ENCODE measurements around the gene POU6F2.
"Not testable (repeated sequence)": the region's sequence is repeated elsewhere in the genome, so short reads cannot be mapped to it uniquely, and the experiment has no call there.

POU6F2 gene

GRCh38 chr7:38992203-38992602 is 14.5 kb downstream of the POU6F2 start:
- no peak for DNase-seq (ENCODE audit: low read depth)

DNA sequence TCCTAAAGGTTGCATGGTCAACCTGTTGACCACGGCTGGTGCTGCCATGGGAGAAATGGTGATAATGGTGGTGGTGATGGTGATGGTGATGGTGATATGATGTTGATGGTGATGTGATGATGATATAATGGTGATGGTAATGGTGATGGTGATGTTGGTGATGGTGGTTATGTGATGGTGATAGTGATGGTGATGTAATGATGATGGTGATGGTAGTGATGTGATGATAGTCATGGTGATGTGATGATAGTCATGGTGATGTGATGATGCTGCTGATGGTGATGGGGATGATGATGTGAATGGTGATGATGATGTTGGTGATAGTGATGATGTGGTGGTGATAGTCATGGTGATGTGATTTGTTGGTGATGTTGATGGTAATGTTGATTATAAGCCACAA is 23.9 kb downstream of the POU6F2 start:
- DNase-seq (ENCODE audit: low read depth) = no peak

- no peak for DNase-seq (ENCODE audit: low read depth)
Observed at GRCh38 chr7:39002755-39003154, 25.0 kb downstream of the POU6F2 start.

- DNase-seq (ENCODE audit: low read depth) = no peak
Observed at GRCh38 chr7:39005036-39005435, 27.3 kb downstream of the POU6F2 start.

- no peak for DNase-seq (ENCODE audit: low read depth)
Observed at GRCh38 chr7:39005461-39005860, 27.8 kb downstream of the POU6F2 start.

- DNase-seq (ENCODE audit: low read depth) = not testable (repeated sequence)
Observed at GRCh38 chr7:39013049-39013939, 35.6 kb downstream of the POU6F2 start.

GRCh38 chr7:39016609-39017008 is 38.9 kb downstream of the POU6F2 start:
- DNase-seq (ENCODE audit: low read depth) = no peak

- no peak for DNase-seq (ENCODE audit: low read depth)
Observed at GRCh38 chr7:39017369-39017915, 39.7 kb downstream of the POU6F2 start.

DNA sequence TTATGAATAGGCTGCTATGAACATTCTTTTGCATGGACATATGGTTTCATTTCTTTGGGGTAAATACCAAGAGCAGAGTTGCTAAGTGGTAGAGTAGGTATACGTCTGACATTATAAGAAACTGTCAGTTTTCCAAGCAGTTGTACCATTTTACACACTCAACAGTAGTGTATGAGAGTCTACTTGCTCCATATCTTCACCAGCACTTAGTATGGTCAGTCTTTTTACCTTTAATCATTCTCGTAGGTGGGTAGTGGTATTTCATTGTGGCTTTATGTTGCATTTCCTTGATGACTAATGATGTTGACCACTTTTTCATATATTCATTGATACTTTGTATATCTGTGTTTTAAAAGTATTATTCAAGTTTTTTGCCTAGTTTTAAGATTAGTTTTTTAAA is 45.1 kb downstream of the POU6F2 start:
- DNase-seq (ENCODE audit: low read depth) = no peak

- DNase-seq (ENCODE audit: low read depth) = no peak
Observed at GRCh38 chr7:39027491-39027890, 49.8 kb downstream of the POU6F2 start.

DNA sequence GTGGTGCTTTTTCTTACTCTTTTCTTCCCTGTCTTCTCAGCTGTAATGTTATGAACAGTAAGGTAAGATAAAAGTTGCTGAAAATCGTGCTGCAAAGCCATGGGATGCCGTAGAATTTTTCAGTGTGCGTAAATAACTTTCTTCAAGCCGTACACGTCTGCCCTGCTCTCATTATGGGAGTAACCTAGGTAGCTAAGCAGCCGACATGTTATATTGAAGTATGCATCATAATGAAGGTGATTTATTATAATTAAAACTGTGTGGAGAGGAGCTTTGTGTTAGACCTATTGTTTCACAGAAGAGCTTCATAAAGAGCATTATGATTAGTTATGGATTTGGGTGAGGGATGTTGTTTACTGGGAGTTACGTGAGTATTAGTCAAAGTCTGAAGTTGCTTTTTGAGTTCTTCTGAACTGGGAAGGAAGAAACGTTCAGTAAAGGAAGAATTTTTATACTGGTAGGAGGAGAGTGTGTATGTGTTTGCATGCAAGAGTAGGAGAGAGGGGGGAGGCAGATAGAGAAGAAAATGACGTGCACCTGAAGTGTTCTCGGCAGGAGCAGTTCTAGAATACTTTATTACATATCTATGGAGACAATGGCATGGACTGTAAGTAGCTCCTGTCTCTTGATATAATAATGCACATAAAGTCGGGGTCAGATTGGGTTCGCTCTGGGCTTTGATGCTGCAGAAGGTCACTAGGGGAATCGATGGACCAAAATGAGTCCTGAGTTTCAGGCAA is 56.3 kb downstream of the POU6F2 start:
- no peak for DNase-seq (ENCODE audit: low read depth)

DNA sequence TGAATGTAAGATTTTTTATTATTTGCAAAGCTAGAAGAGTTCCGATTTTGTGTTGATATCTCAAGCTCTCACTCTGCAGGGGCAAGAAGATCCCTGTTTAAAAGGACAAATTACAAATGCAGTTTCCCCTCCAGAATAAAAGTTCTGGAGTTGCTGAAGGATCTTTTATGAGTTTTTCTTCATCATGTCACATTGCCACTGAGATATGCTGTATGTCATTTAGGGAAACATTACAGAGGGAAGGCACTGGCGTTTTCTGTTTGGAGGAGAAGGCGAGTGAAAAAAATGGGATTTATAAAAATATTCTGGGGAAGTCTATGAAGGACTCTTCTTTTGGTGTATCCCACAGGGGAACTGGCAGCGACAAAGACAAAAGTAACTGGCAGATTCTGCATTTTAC is 57.4 kb downstream of the POU6F2 start:
- no peak for DNase-seq (ENCODE audit: low read depth)

- no peak for DNase-seq (ENCODE audit: low read depth)
Observed at GRCh38 chr7:39035903-39036302, 58.2 kb downstream of the POU6F2 start.

GRCh38 chr7:39042670-39043069 is 65.0 kb downstream of the POU6F2 start:
- no peak for DNase-seq (ENCODE audit: low read depth)

GRCh38 chr7:39043531-39043930 is 65.8 kb downstream of the POU6F2 start:
- DNase-seq (ENCODE audit: low read depth) = no peak

GRCh38 chr7:39044489-39044888 is 66.8 kb downstream of the POU6F2 start:
- no peak for DNase-seq (ENCODE audit: low read depth)

DNA sequence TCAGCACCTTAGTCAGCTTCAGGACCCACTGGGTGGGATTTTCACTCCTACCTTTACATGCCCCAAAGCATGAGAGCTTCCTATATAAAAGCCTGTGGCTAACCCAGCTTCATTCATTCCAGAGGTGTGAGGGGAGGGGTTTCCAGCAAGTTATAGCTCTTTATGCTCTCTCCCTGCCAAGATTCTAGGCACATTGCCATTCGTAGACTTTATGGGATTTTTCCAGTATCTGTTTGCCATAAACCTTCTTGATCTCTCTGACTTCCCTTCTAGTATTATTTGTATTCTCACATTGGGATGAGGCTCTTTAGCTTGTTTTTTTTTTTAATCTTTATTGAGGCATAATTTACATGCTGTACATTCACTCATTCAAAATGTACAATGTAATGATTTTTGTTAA is 67.5 kb downstream of the POU6F2 start:
- no peak for DNase-seq (ENCODE audit: low read depth)

DNA sequence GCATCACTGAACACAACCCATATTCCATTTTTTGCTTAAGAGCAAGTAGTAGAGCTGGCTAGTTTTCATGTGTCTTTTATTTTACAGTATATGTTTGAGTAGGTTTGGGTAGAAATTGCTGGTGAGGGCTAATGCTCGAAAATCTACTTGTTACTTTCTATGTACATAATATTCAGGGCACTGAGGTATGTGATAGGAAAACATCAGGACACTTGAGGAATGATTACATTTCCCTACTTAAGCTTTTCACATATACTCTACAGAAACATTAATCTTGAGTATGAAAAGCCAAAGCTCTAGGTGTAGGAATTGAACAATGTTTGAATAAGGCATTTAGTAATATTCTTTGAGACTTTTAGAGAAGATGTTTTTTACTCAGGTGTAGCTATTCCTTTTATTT is 73.6 kb downstream of the POU6F2 start:
- no peak for DNase-seq (ENCODE audit: low read depth)

GRCh38 chr7:39051707-39052106 is 74.0 kb downstream of the POU6F2 start:
- DNase-seq (ENCODE audit: low read depth) = no peak

DNA sequence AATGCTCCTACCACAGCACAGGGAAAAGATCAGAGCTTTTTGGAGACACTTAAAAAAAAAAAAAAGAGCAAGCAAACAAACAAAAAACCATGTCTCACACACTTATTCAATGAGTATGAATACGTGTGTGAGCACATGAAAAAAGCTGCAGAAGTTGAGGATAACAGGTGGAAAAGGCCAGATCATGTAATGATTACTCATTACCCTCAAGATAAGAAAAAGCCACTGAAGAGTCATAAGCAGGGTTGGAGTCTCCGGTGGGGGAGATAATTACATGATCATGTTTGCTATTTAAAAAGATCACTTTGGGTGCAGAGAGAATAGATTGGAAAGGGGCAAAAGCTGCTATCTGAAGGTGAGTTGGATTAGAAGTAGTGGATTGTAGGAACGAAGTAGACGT is 77.0 kb downstream of the POU6F2 start:
- DNase-seq (ENCODE audit: low read depth) = no peak

DNA sequence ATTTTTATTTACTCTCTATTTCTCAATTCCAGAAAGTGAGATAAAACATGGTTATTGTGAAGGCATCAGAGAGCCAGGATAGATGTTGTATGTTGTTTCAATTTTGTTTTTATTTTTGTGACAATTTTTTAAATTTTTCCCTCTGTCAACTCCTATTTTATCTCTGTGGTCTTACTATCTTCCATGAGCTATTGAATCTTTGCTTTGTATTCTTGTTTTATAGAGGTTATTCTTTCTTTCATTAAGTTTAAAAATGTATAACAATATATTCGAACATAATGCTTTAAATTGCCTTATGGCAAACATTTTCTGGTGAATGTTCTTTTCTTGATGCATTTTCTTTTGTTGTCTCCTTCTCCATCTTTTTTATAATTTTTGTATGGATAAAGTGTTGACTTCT is 78.4 kb downstream of the POU6F2 start:
- DNase-seq (ENCODE audit: low read depth) = no peak

DNA sequence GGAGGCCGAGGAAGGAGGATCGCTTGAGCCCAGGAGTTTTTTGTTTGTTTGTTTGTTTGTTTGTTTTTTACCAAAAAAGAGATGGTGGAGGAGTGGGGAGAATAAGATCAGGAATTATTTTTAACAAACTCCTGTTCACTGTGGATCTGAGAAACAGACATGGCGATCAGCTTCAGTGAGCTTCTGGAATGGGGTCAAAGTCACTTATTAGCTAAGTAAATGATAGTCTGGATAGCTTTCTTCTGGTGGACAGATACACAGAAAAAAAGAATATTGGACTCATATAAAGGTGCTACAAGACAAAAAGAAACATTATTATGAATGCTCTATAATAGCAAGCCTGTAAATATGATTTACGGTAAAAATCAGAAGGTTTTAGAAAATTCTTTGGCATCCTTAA is 85.1 kb downstream of the POU6F2 start:
- DNase-seq (ENCODE audit: low read depth) = no peak

DNA sequence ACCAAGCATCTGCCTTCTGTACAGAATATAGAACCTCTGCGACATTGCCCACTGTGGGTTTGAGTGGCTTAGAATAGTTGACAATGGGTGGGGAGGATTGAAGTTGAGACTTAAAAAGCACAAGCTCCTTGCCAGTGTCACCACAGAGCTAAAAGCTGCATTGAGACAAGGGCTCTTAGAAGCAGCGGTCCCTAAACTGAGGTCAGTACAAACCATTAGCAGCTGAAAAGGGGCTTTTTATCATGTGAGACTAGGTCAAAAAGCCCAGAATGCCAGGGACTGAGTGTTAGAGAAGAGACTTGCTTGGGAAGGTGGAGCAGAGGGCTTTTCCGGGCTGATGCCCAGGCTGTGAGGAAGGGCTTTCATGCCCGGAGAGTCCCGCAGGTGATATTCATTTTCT is 91.3 kb downstream of the POU6F2 start:
- DNase-seq (ENCODE audit: low read depth) = no peak

Data from HS-5 (cell line).